H1 (cell line): ENCODE results near the gene GOLGA3. TPM values are rescaled to one million over a fixed set of nuclear protein-coding genes. Genes with fewer than 3 reads are reported as not detected.

Experiments
- CTCF ChIA-PET: fragments of 300-600 bp; sonication (Branson Sonifier 250); formaldehyde crosslinking; loops from one replicate; lab custom pipeline; 2021; ENCODE audit not compliant: partially characterized antibody; lab: Charles Lee
- POLR2A ChIA-PET: fragments of 300-600 bp; sonication (Branson Sonifier 250); formaldehyde crosslinking; loops from one replicate; lab custom pipeline; 2021; ENCODE audit warnings: inconsistent platforms; ENCODE audit not compliant: partially characterized antibody; lab: Charles Lee
- DNase-seq, 2 experiments: peaks; one replicate each; pipeline versions ENCODE4 v3.0.0 to v3.0.0-alpha.2; 2010 to 2022; ENCODE audit warnings: low spot score in 2 of 2, low read depth in 1 of 2, mixed read lengths in 1 of 2
- FAIRE-seq: peaks from 2 replicates; lab custom pipeline; 2011; peaks lifted over from hg19 to GRCh38; lab: Jason Lieb, UNC
- H2AFZ ChIP-seq: 2 replicates; pipeline ENCODE4 v1.8.1; 2012; ENCODE audit warnings: low read length, inconsistent platforms
- H2AK5ac ChIP-seq: 2 replicates; pipeline ENCODE4 v1.6.1; 2013; ENCODE audit warnings: low read depth, low read length
- H2BK120ac ChIP-seq: replicated peaks from 2 replicates; pipeline ENCODE3; 2013; ENCODE audit warnings: low read depth, low read length, inconsistent platforms
- H2BK12ac ChIP-seq: 2 replicates; pipeline ENCODE4 v1.6.1; 2013; ENCODE audit warnings: low read depth, low read length
- H2BK15ac ChIP-seq: 2 replicates; pipeline ENCODE4 v1.6.1; 2013; ENCODE audit warnings: low read length
- H2BK20ac ChIP-seq: 2 replicates; pipeline ENCODE4 v1.6.1; 2013; ENCODE audit warnings: low read length
- H2BK5ac ChIP-seq: 2 replicates; pipeline ENCODE4 v1.6.1; 2013; ENCODE audit warnings: low read depth, low read length
- H3K14ac ChIP-seq: 2 replicates; pipeline ENCODE4 v1.6.1; 2013; ENCODE audit warnings: inconsistent platforms; ENCODE audit not compliant: insufficient read length
- H3K18ac ChIP-seq: 2 replicates; pipeline ENCODE4 v1.6.1; 2013; ENCODE audit warnings: low read length; ENCODE audit errors: extremely low read depth
- H3K23ac ChIP-seq: 2 replicates; pipeline ENCODE4 v1.6.1; 2013; ENCODE audit warnings: inconsistent platforms; ENCODE audit not compliant: insufficient read length
- H3K23me2 ChIP-seq: 2 replicates; pipeline ENCODE4 v1.6.1; 2013; ENCODE audit warnings: low read depth, low read length
- H3K27ac ChIP-seq: 2 replicates; pipeline ENCODE4 v1.6.1; 2011; ENCODE audit warnings: low read depth, low read length, inconsistent platforms
- H3K27me3 ChIP-seq, 4 experiments: replicated peaks in 1 of 4; 1 replicate in 1 of 4; 2 replicates in 3 of 4; pipeline versions ENCODE4 v1.6.1 to v1.8.1; 2011 to 2013; ENCODE audit warnings: low read length in 3 of 4, mild to moderate bottlenecking in 3 of 4, inconsistent platforms in 2 of 4, mixed read lengths in 2 of 4, moderate library complexity in 1 of 4; ENCODE audit not compliant: control insufficient read depth in 3 of 4, insufficient read depth in 3 of 4; ENCODE audit errors: extremely low read depth in 1 of 4
- H3K36me3 ChIP-seq, 4 experiments: 2 replicates each; pipeline versions ENCODE4 v1.6.1 to v1.8.1; 2011 to 2013; ENCODE audit warnings: mild to moderate bottlenecking in 4 of 4, low read length in 3 of 4, moderate library complexity in 2 of 4, control low read depth in 1 of 4, inconsistent platforms in 1 of 4; ENCODE audit not compliant: insufficient read depth in 4 of 4, control insufficient read depth in 2 of 4
- H3K4ac ChIP-seq: replicated peaks from 2 replicates; pipeline ENCODE3; 2013; ENCODE audit warnings: low read length, low read depth, mixed read lengths, inconsistent platforms; ENCODE audit not compliant: insufficient read length
- H3K4me1 ChIP-seq, 4 experiments: replicated peaks in 1 of 4; 1 replicate in 1 of 4; 2 replicates in 3 of 4; pipeline versions ENCODE4 v1.6.1 to v1.8.1; 2011 to 2013; ENCODE audit warnings: low read length in 3 of 4, inconsistent platforms in 2 of 4, mixed read lengths in 1 of 4; ENCODE audit not compliant: insufficient read depth in 4 of 4, control insufficient read depth in 3 of 4
- H3K4me2 ChIP-seq, 2 experiments: 2 replicates each; pipeline versions ENCODE4 v1.6.1 to v1.8.1; 2011 to 2013; ENCODE audit warnings: low read depth in 2 of 2, low read length in 2 of 2, control low read depth in 1 of 2, inconsistent platforms in 1 of 2, mild to moderate bottlenecking in 1 of 2; ENCODE audit not compliant: insufficient read depth in 1 of 2
- H3K4me3 ChIP-seq, 4 experiments: fragments of 200-600, 300-600 bp in 1 of 4; sonication (generic), shearing (Covaris generic), sonication (Bioruptor Twin) in 1 of 4; 2 replicates each; pipeline versions ENCODE4 v1.5.1 to v1.8.1; 2011 to 2016; ENCODE audit warnings: low read length in 4 of 4, low read depth in 3 of 4, control low read depth in 2 of 4, inconsistent platforms in 2 of 4, mild to moderate bottlenecking in 2 of 4, mixed read lengths in 1 of 4, moderate library complexity in 1 of 4; ENCODE audit not compliant: insufficient read depth in 2 of 4; ENCODE audit errors: extremely low read depth in 1 of 4
- H3K56ac ChIP-seq: replicated peaks from 2 replicates; pipeline ENCODE3; 2013; ENCODE audit warnings: low read depth, mild to moderate bottlenecking, mixed read lengths, low read length, inconsistent platforms; ENCODE audit not compliant: insufficient read length
- H3K79me1 ChIP-seq: 2 replicates; pipeline ENCODE4 v1.6.1; 2013; ENCODE audit warnings: low read depth, low read length, control low read depth
- H3K79me2 ChIP-seq, 2 experiments: 2 replicates each; pipeline versions ENCODE4 v1.6.1 to v1.8.1; 2012 to 2013; ENCODE audit warnings: low read length in 2 of 2, mild to moderate bottlenecking in 2 of 2, inconsistent platforms in 1 of 2; ENCODE audit not compliant: insufficient read depth in 2 of 2, control insufficient read depth in 1 of 2
- H3K9ac ChIP-seq, 4 experiments: replicated peaks in 1 of 4; 1 replicate in 1 of 4; 2 replicates in 3 of 4; pipeline versions ENCODE4 v1.6.1 to v1.8.1; 2011 to 2013; ENCODE audit warnings: low read depth in 3 of 4, low read length in 3 of 4, control low read depth in 2 of 4, mild to moderate bottlenecking in 2 of 4, moderate library complexity in 2 of 4, inconsistent platforms in 1 of 4; ENCODE audit errors: extremely low read depth in 1 of 4
- H3K9me3 ChIP-seq, 2 experiments: 2 replicates each; pipeline versions ENCODE4 v1.6.1 to v1.8.1; 2012 to 2013; ENCODE audit warnings: mild to moderate bottlenecking in 2 of 2, moderate library complexity in 2 of 2, control low read depth in 1 of 2, inconsistent platforms in 1 of 2, low read depth in 1 of 2, low read length in 1 of 2, mixed read lengths in 1 of 2; ENCODE audit not compliant: insufficient read depth in 2 of 2
- H4K20me1 ChIP-seq, 2 experiments: replicated peaks in 1 of 2; 2 replicates each; pipeline versions ENCODE3 to v1.8.1; 2011 to 2013; ENCODE audit warnings: inconsistent platforms in 2 of 2, low read length in 2 of 2, mild to moderate bottlenecking in 1 of 2; ENCODE audit not compliant: insufficient read depth in 2 of 2, control insufficient read depth in 1 of 2
- H4K5ac ChIP-seq: 2 replicates; pipeline ENCODE4 v1.6.1; 2013; ENCODE audit warnings: low read length, low read depth, mixed read lengths, inconsistent platforms; ENCODE audit not compliant: insufficient read length
- H4K8ac ChIP-seq: 2 replicates; pipeline ENCODE4 v1.8.0; 2013; ENCODE audit warnings: mild to moderate bottlenecking, moderate library complexity, low read length, inconsistent platforms; ENCODE audit not compliant: insufficient read depth; ENCODE audit errors: extremely low read depth
- H4K91ac ChIP-seq: replicated peaks from 2 replicates; pipeline ENCODE3; 2013; ENCODE audit warnings: low read length, mixed read lengths, inconsistent platforms; ENCODE audit not compliant: insufficient read length
- EZH2 ChIP-seq: fragments of 200-600 bp; sonication (generic); IDR thresholded peaks from 2 replicates; pipeline ENCODE4 v1.7.1; 2012; ENCODE audit warnings: low read depth, mild to moderate bottlenecking, moderate library complexity, low read length, inconsistent platforms; ENCODE audit not compliant: severe bottlenecking
- NANOG ChIP-seq: IDR thresholded peaks from 2 replicates; pipeline ENCODE4 v1.6.1; 2011; ENCODE audit warnings: low read length, low read depth, mild to moderate bottlenecking, inconsistent platforms; ENCODE audit not compliant: insufficient read depth, poor library complexity, severe bottlenecking
- RBBP5 ChIP-seq: IDR thresholded peaks from 2 replicates; pipeline ENCODE4 v1.7.1; 2012; ENCODE audit warnings: low read depth, mild to moderate bottlenecking, inconsistent platforms, low read length, moderate library complexity, borderline replicate concordance
- SIRT6 ChIP-seq: IDR thresholded peaks from one replicate; pipeline ENCODE4 v1.7.1; 2012; ENCODE audit warnings: low read length, inconsistent platforms
- WGBS, 2 experiments: shearing (Covaris generic) in 1 of 2; methylation state at CpG; one replicate each; pipeline versions ENCODE4 v1.1.6 to v1.1.7; 2013 to 2015; ENCODE audit warnings: low lambda C conversion rate in 2 of 2, mixed read lengths in 2 of 2, inconsistent platforms in 1 of 2, low coverage in 1 of 2, missing lambda C conversion rate in 1 of 2; ENCODE audit not compliant: insufficient replicate concordance in 2 of 2, insufficient coverage in 1 of 2, insufficient read length in 1 of 2; ENCODE audit errors: extremely low coverage in 1 of 2, missing lambda C conversion rate in 1 of 2; 5-methylcytosine and 5-hydroxymethylcytosine counted together
- polyA plus RNA-seq, 7 experiments: library from polyadenylated mRNA; depleted of rRNA in 3 of 7; stranded (reverse) in 5 of 7; unstranded in 2 of 7; fragments of >200 nt in 5 of 7; fragments of 200-250 nt in 2 of 7; gene quantifications; 1 replicate in 5 of 7; 2 replicates in 1 of 7; 4 replicates in 1 of 7; pipeline versions ENCODE4 v1.2.1 to v1.2.3, GENCODE V29; 2011 to 2013; ENCODE audit warnings: missing spikeins in 2 of 7, mixed read lengths in 2 of 7
- total RNA-seq: library from RNA; stranded (reverse); fragmentation: NEBNext Ultra II Directional; extraction: Animal tissue kit (Norgen Biotek cat#: 25700); gene quantifications from 2 replicates; pipeline ENCODE4 v1.2.1, GENCODE V29; 2021

Gene GOLGA3
- total and polyA plus RNA-seq, 2 of the 8 experiments (the other 6 are each of a cell fraction or from before 2014, with no cell fraction given) = 6.4 to 33.1 TPM

GRCh38 chr12:132727091-132727794 lies 101.4 kb downstream of the GOLGA3 start:
- no peaks in the 10 kb centered on the region; a peak in 1 of 7 replicates for H3K4me1 ChIP-seq
- H4K8ac ChIP-seq = no peak overlapping the region
- H3K23ac ChIP-seq = no peak overlapping the region
- POLR2A ChIA-PET = interaction anchor here (0.6 to 2.3 kb wide), 8 partner anchors 8 to 68 kb away, joined by 3 to 8 read pairs (median 3); partner anchors contain the start of gene PGAM5
- TF ChIP-seq EZH2 = no peak
- TF ChIP-seq SIRT6 = no peak
- no peak for TF ChIP-seq RBBP5
- no peak for TF ChIP-seq NANOG
- H3K36me3 ChIP-seq = peaks cover 26 to 83% (median 59%) of the 10 kb centered on the region in 4 experiments
- H3K4me2 ChIP-seq = no peak overlapping the region
- no peak overlapping the region for H2BK12ac ChIP-seq
- DNase-seq = no peak
- H2BK120ac ChIP-seq = no peak overlapping the region
- no peak overlapping the region for H3K27ac ChIP-seq
- H2BK15ac ChIP-seq = no peak overlapping the region
- 95% methylated on average over 29 of the region's 37 CpGs; no CpG with 5 or more reads in 1 of the 2 experiments for WGBS, 2 experiments
- FAIRE-seq = no peak
- no peak overlapping the region for H3K4me3 ChIP-seq
- no peak overlapping the region for H2AFZ ChIP-seq
- peaks cover 3 to 16% of the 10 kb centered on the region in 2 experiments for H4K20me1 ChIP-seq
- H3K27me3 ChIP-seq = no peaks in the 10 kb centered on the region
- CTCF ChIA-PET = no interaction called here
- no peak overlapping the region for H4K5ac ChIP-seq
- no peak overlapping the region for H3K56ac ChIP-seq
- H3K18ac ChIP-seq = no peak overlapping the region
- no peak overlapping the region for H2BK20ac ChIP-seq
- no peak overlapping the region for H2AK5ac ChIP-seq
- peaks cover 0 to 8% of the 10 kb centered on the region in 2 experiments; a peak in 1 of 4 replicates for H3K9me3 ChIP-seq
- H2BK5ac ChIP-seq = no peak overlapping the region
- no peaks in the 10 kb centered on the region for H3K79me1 ChIP-seq
- H3K14ac ChIP-seq = no peak overlapping the region
- no peak overlapping the region for H4K91ac ChIP-seq
- no peaks in the 10 kb centered on the region; a peak in 1 of 4 replicates for H3K79me2 ChIP-seq
- no peaks in the 10 kb centered on the region for H3K23me2 ChIP-seq
- H3K4ac ChIP-seq = no peak overlapping the region
- no peak overlapping the region for H3K9ac ChIP-seq
